HepG2 (cell line): Measurements from ENCODE around the gene CCL16. TPM values are rescaled to one million over a fixed set of nuclear protein-coding genes. Genes with fewer than 3 reads are reported as not detected.

Experiments used
- E2F2 ChIP-seq: sonication (generic); formaldehyde crosslinking; IDR thresholded peaks from 2 replicates; pipeline ENCODE4 v1.4.0; 2020; ENCODE audit warnings: missing genetic modification reagents, borderline replicate concordance
- GATAD1 ChIP-seq: IDR thresholded peaks from 2 replicates; pipeline ENCODE4 v1.6.1; 2016; ENCODE audit warnings: missing genetic modification reagents, missing compliant biosample characterization
- HMG20A ChIP-seq: IDR thresholded peaks from 2 replicates; pipeline ENCODE4 v1.6.1; 2016; ENCODE audit warnings: borderline replicate concordance
- HNRNPK ChIP-seq: fragments of 200-400 bp; formaldehyde crosslinking; IDR thresholded peaks from 2 replicates; pipeline ENCODE4 v1.6.1; 2018; ENCODE audit warnings: low read length, low read depth, moderate library complexity, mild to moderate bottlenecking; ENCODE audit not compliant: poor library complexity, severe bottlenecking
- KLF15 ChIP-seq: sonication (generic); formaldehyde crosslinking; IDR thresholded peaks from 2 replicates; pipeline ENCODE4 v1.8.1; 2023; ENCODE audit warnings: borderline replicate concordance, mild to moderate bottlenecking, inconsistent platforms, missing genetic modification reagents, mixed read lengths
- MAFF ChIP-seq: IDR thresholded peaks from 2 replicates; pipeline ENCODE4 v1.6.1; 2011; ENCODE audit warnings: low read depth, low read length, improper control_type of control experiment
- MTA1 ChIP-seq: sonication (generic); formaldehyde crosslinking; IDR thresholded peaks from 2 replicates; pipeline ENCODE4 v1.4.0; 2020; ENCODE audit warnings: missing genetic modification reagents, mild to moderate bottlenecking, borderline replicate concordance
- MYC ChIP-seq: sonication (generic); formaldehyde crosslinking; IDR thresholded peaks from 2 replicates; pipeline ENCODE4 v1.9.0; 2021; ENCODE audit warnings: missing genetic modification reagents, borderline replicate concordance
- NCOA2 ChIP-seq: sonication (generic); formaldehyde crosslinking; IDR thresholded peaks from 2 replicates; pipeline ENCODE4 v1.8.0; 2022; ENCODE audit warnings: inconsistent platforms
- NCOA5 ChIP-seq: sonication (generic); formaldehyde crosslinking; IDR thresholded peaks from 2 replicates; pipeline ENCODE4 v1.4.0; 2020; ENCODE audit warnings: missing genetic modification reagents
- POGZ ChIP-seq: sonication (generic); formaldehyde crosslinking; IDR thresholded peaks from 2 replicates; pipeline ENCODE4 v1.4.0; 2020; ENCODE audit warnings: mild to moderate bottlenecking, missing genetic modification reagents
- RBM22 ChIP-seq: fragments of 200-400 bp; formaldehyde crosslinking; optimal IDR thresholded peaks from 2 replicates; pipeline ENCODE3; 2017; ENCODE audit warnings: mild to moderate bottlenecking, low read length, moderate library complexity
- SPEN ChIP-seq: sonication (generic); formaldehyde crosslinking; IDR thresholded peaks from 2 replicates; pipeline ENCODE4 v1.5.1; 2020; ENCODE audit warnings: low read depth, mild to moderate bottlenecking, missing genetic modification reagents
- ZGPAT ChIP-seq: IDR thresholded peaks from 2 replicates; pipeline ENCODE4 v1.6.1; 2016; ENCODE audit warnings: mild to moderate bottlenecking
- ZMYM3 ChIP-seq: sonication (generic); formaldehyde crosslinking; IDR thresholded peaks from 2 replicates; pipeline ENCODE4 v1.5.1; 2020; ENCODE audit warnings: mild to moderate bottlenecking, missing genetic modification reagents
- ZNF264 ChIP-seq: sonication (generic); formaldehyde crosslinking; IDR thresholded peaks from 2 replicates; pipeline ENCODE4 v1.4.0; 2020; ENCODE audit warnings: missing genetic modification reagents
- ZNF839 ChIP-seq: sonication (generic); formaldehyde crosslinking; IDR thresholded peaks from 2 replicates; pipeline ENCODE4 v1.4.0; 2020; ENCODE audit warnings: missing genetic modification reagents, mild to moderate bottlenecking, borderline replicate concordance
- ZSCAN9 ChIP-seq: IDR thresholded peaks from 2 replicates; pipeline ENCODE4 v1.6.1; 2016; ENCODE audit warnings: borderline replicate concordance
- ZZZ3 ChIP-seq: sonication (generic); formaldehyde crosslinking; IDR thresholded peaks from 2 replicates; pipeline ENCODE4 v1.4.0; 2020; ENCODE audit warnings: missing genetic modification reagents, mild to moderate bottlenecking, borderline replicate concordance
- polyA plus RNA-seq, 8 experiments: library from polyadenylated mRNA; depleted of rRNA in 3 of 8; stranded (reverse) in 7 of 8; unstranded in 1 of 8; fragments of >200 nt; fragmentation: Illumina TruSeq in 4 of 8; extraction: Trizol in 4 of 8; gene quantifications; 2 replicates each; pipeline versions ENCODE4 v1.2.1 to v1.2.3, GENCODE V29; 2011 to 2016; ENCODE audit warnings: low read depth in 4 of 8, missing spikeins in 1 of 8, mixed read lengths in 1 of 8; ENCODE audit not compliant: insufficient read depth in 1 of 8
- total RNA-seq, 5 experiments: library from RNA; depleted of rRNA; stranded (reverse); fragments of >200 nt; fragmentation: Illumina TruSeq; extraction: Trizol; gene quantifications; 2 replicates each; pipeline ENCODE4 v1.2.3, GENCODE V29; 2016; ENCODE audit warnings: low read depth in 1 of 5
- TF ChIP-seq, protein P1 (sequence below): sonication (generic); formaldehyde crosslinking; IDR thresholded peaks from 2 replicates; pipeline ENCODE4 v1.5.1; 2020; ENCODE audit warnings: missing genetic modification reagents, mild to moderate bottlenecking, borderline replicate concordance
- TF ChIP-seq, protein P2 (sequence below): sonication (generic); formaldehyde crosslinking; conservative IDR thresholded peaks from 2 replicates; pipeline ENCODE4 v1.8.0; 2022; ENCODE audit warnings: low read depth, missing genetic modification reagents

The CCL16 gene
- total and polyA plus RNA-seq, 2 of the 13 experiments (the other 11 are each of a cell fraction or from before 2014, with no cell fraction given), result 2.0 to 14.7 TPM

DNA sequence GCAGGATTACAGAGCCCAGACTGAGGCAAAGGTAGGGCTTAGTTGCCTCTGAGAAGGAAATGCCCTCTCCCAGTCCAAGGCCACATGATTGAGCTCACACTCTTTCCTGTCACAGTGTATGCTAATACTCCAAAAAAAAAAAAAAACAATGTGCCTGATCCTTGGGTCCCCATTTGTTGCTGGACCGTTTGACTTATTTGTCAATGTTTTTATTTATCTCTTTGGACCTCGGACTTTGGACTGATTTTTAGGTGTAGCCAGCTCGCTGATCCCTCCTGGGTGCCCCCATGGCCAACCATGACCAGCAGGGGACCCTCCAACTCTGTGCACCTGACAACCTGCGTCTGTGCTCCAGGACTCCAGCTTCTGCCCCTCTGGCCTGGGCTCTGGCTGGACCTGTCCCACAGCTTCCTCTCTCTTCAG lies 622 bp upstream of the CCL16 start (continued):
- TF ChIP-seq ZGPAT (CRISPR knock-in tag), result peak; percentile 77
- TF ChIP-seq MTA1, result 0 out of 2 replicates have a peak, but pooled peaks have one; percentile 50
- no peak for TF ChIP-seq ZNF839
- no peak; the same call in 1 of the 2 replicates for TF ChIP-seq SPEN (CRISPR knock-in tag)
- peak; percentile 25; the same call in 1 of the 2 replicates for TF ChIP-seq MYC (CRISPR knock-in tag)
- TF ChIP-seq POGZ (CRISPR knock-in tag), result peak; percentile 44; the same call in 1 of the 2 replicates
- TF ChIP-seq GATAD1 (CRISPR knock-in tag), result peak; percentile 62; the same call in 1 of the 2 replicates
- no peak for TF ChIP-seq MAFF
- TF ChIP-seq RBM22, result no peak
- TF ChIP-seq ZMYM3, result no peak
- TF ChIP-seq ZZZ3, result no peak
- TF ChIP-seq HNRNPK, result no peak
- TF ChIP-seq HMG20A, result no peak; the same call in 1 of the 2 replicates
- TF ChIP-seq KLF15 (CRISPR knock-in tag), result no peak
- TF ChIP-seq ZNF264 (CRISPR knock-in tag), result no peak
- TF ChIP-seq ZSCAN9, result 0 out of 2 replicates have a peak, but pooled peaks have one; percentile 39
- TF ChIP-seq, protein P1, sequence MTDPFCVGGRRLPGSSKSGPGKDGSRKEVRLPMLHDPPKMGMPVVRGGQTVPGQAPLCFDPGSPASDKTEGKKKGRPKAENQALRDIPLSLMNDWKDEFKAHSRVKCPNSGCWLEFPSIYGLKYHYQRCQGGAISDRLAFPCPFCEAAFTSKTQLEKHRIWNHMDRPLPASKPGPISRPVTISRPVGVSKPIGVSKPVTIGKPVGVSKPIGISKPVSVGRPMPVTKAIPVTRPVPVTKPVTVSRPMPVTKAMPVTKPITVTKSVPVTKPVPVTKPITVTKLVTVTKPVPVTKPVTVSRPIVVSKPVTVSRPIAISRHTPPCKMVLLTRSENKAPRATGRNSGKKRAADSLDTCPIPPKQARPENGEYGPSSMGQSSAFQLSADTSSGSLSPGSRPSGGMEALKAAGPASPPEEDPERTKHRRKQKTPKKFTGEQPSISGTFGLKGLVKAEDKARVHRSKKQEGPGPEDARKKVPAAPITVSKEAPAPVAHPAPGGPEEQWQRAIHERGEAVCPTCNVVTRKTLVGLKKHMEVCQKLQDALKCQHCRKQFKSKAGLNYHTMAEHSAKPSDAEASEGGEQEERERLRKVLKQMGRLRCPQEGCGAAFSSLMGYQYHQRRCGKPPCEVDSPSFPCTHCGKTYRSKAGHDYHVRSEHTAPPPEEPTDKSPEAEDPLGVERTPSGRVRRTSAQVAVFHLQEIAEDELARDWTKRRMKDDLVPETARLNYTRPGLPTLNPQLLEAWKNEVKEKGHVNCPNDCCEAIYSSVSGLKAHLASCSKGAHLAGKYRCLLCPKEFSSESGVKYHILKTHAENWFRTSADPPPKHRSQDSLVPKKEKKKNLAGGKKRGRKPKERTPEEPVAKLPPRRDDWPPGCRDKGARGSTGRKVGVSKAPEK (CRISPR knock-in tag), result no peak
- TF ChIP-seq NCOA2 (CRISPR knock-in tag), result peak; percentile 47; the same call in 1 of the 2 replicates
- TF ChIP-seq, protein P2, sequence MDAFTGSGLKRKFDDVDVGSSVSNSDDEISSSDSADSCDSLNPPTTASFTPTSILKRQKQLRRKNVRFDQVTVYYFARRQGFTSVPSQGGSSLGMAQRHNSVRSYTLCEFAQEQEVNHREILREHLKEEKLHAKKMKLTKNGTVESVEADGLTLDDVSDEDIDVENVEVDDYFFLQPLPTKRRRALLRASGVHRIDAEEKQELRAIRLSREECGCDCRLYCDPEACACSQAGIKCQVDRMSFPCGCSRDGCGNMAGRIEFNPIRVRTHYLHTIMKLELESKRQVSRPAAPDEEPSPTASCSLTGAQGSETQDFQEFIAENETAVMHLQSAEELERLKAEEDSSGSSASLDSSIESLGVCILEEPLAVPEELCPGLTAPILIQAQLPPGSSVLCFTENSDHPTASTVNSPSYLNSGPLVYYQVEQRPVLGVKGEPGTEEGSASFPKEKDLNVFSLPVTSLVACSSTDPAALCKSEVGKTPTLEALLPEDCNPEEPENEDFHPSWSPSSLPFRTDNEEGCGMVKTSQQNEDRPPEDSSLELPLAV, result no peak
- TF ChIP-seq NCOA5 (CRISPR knock-in tag), result no peak
- TF ChIP-seq E2F2 (CRISPR knock-in tag), result no peak
